ENCODE results near the gene SORCS1.

SORCS1 gene

GRCh38 chr10:107104026-107104652, 60.4 kb downstream of the SORCS1 start:
- peak; percentile 4 for DNase-seq (ENCODE audit: low read depth, low spot score)

GRCh38 chr10:107103174-107104025, 61.1 kb downstream of the SORCS1 start:
- peak; percentile 2 for DNase-seq (ENCODE audit: low read depth, low spot score)

- no peak for DNase-seq (ENCODE audit: low read depth, low spot score)
Measured at GRCh38 chr10:107098326-107098725, 66.2 kb downstream of the SORCS1 start.

GRCh38 chr10:107094824-107095522, 69.5 kb downstream of the SORCS1 start:
- DNase-seq (ENCODE audit: low read depth, low spot score) = no peak

GRCh38 chr10:107092321-107092720, 72.2 kb downstream of the SORCS1 start:
- no peak for DNase-seq (ENCODE audit: low read depth, low spot score)

GRCh38 chr10:107091126-107091525, 73.4 kb downstream of the SORCS1 start:
- DNase-seq (ENCODE audit: low read depth, low spot score) = no peak

- no peak for DNase-seq (ENCODE audit: low read depth, low spot score)
Measured at GRCh38 chr10:107085665-107086525, 78.6 kb downstream of the SORCS1 start.

GRCh38 chr10:107083388-107084009, 81.0 kb downstream of the SORCS1 start:
- no peak for DNase-seq (ENCODE audit: low read depth, low spot score)

GRCh38 chr10:107081644-107082043, 82.9 kb downstream of the SORCS1 start:
- no peak for DNase-seq (ENCODE audit: low read depth, low spot score)

GRCh38 chr10:107075117-107075516, 89.4 kb downstream of the SORCS1 start:
- DNase-seq (ENCODE audit: low read depth, low spot score) = no peak

- DNase-seq (ENCODE audit: low read depth, low spot score) = no peak
Measured at GRCh38 chr10:107072786-107073185, 91.7 kb downstream of the SORCS1 start.

GRCh38 chr10:107072028-107072427, 92.5 kb downstream of the SORCS1 start:
- DNase-seq (ENCODE audit: low read depth, low spot score) = no peak

- DNase-seq (ENCODE audit: low read depth, low spot score) = no peak
Measured at GRCh38 chr10:107071301-107071700, 93.2 kb downstream of the SORCS1 start.

- DNase-seq (ENCODE audit: low read depth, low spot score) = no peak
Measured at GRCh38 chr10:107067843-107068242, 96.7 kb downstream of the SORCS1 start.

GRCh38 chr10:107064075-107064474, 100.4 kb downstream of the SORCS1 start:
- no peak for DNase-seq (ENCODE audit: low read depth, low spot score)

GRCh38 chr10:107059872-107060271, 104.6 kb downstream of the SORCS1 start:
- no peak for DNase-seq (ENCODE audit: low read depth, low spot score)

GRCh38 chr10:107059068-107059804, 105.3 kb downstream of the SORCS1 start:
- no peak for DNase-seq (ENCODE audit: low read depth, low spot score)

- no peak for DNase-seq (ENCODE audit: low read depth, low spot score)
Measured at GRCh38 chr10:107058331-107058730, 106.2 kb downstream of the SORCS1 start.

- no peak for DNase-seq (ENCODE audit: low read depth, low spot score)
Measured at GRCh38 chr10:107056182-107056581, 108.3 kb downstream of the SORCS1 start.

- no peak for DNase-seq (ENCODE audit: low read depth, low spot score)
Measured at GRCh38 chr10:107054469-107055156, 109.9 kb downstream of the SORCS1 start.

Data from ELF-1 (cell line).